Lower lobe of right lung (tissue), 2 donors: Measurements from ENCODE around the gene HELQ. TPM values are rescaled to one million over a fixed set of nuclear protein-coding genes. Genes with fewer than 3 reads are reported as not detected.
"Not testable (repeated sequence)": the region's sequence is repeated elsewhere in the genome, so short reads cannot be mapped to it uniquely, and the experiment has no call there.

Source experiments
- ATAC-seq, 2 donors: fragments of 200-7000 bp; cut with Tn5 transposase; one replicate each; pipeline ENCODE4 v1.9.1; 2020 to 2022; ENCODE audit warnings: mild to moderate bottlenecking in 2 of 2, moderate library complexity in 2 of 2
- DNase-seq: peaks from one replicate; pipeline ENCODE4 v3.0.0-alpha.2; 2020
- H3K27ac ChIP-seq: fragments of 200-600 bp; one replicate; pipeline ENCODE4 v1.8.0; 2022
- H3K27me3 ChIP-seq: fragments of 200-600 bp; one replicate; pipeline ENCODE4 v1.8.0; 2022; ENCODE audit warnings: low read depth
- H3K36me3 ChIP-seq: fragments of 200-600 bp; one replicate; pipeline ENCODE4 v1.8.0; 2022; ENCODE audit warnings: mild to moderate bottlenecking
- H3K4me1 ChIP-seq: fragments of 200-600 bp; one replicate; pipeline ENCODE4 v1.8.0; 2022
- H3K4me3 ChIP-seq: fragments of 200-600 bp; one replicate; pipeline ENCODE4 v1.8.0; 2022; ENCODE audit warnings: mild to moderate bottlenecking
- H3K9me3 ChIP-seq: fragments of 200-600 bp; one replicate; pipeline ENCODE4 v1.8.0; 2022
- intact Hi-C: fragments of 100-400 bp; cut with DNase I; formaldehyde crosslinking; loops from one replicate; pipeline ENCODE4 v1.11.0; 2022
- total RNA-seq: library from RNA; stranded (reverse); fragmentation: NEBNext Ultra II Directional; extraction: Animal tissue kit (Norgen Biotek cat#: 25700); gene quantifications from one replicate; pipeline ENCODE4 v1.2.1, GENCODE V29; 2021
- TF ChIP-seq, protein P1 (sequence below): fragments of 200-600 bp; IDR thresholded peaks from one replicate; pipeline ENCODE4 v1.8.0; 2022; ENCODE audit warnings: antibody characterized with exemption, mild to moderate bottlenecking
- donor health status: DM: no; HTN: yes; CAD: no; lungs with severe emphysema.

The HELQ gene
- total RNA-seq, 1 donor from 2014 or later: 18.8 TPM

GRCh38 chr4:83417566-83417965, 38.1 kb downstream of the HELQ start:
- Histone ChIP-seq H3K36me3 (peaks cover 85% of the 10 kb centered on the region), H3K4me1 (no peaks in the 10 kb centered on the region), H3K27me3 (no peaks in the 10 kb centered on the region), H3K9me3 (no peaks in the 10 kb centered on the region), H3K27ac (no peak overlapping the region), H3K4me3 (no peak overlapping the region)
- ATAC-seq: no peak
- DNase-seq: no peak
- TF ChIP-seq, protein P1, sequence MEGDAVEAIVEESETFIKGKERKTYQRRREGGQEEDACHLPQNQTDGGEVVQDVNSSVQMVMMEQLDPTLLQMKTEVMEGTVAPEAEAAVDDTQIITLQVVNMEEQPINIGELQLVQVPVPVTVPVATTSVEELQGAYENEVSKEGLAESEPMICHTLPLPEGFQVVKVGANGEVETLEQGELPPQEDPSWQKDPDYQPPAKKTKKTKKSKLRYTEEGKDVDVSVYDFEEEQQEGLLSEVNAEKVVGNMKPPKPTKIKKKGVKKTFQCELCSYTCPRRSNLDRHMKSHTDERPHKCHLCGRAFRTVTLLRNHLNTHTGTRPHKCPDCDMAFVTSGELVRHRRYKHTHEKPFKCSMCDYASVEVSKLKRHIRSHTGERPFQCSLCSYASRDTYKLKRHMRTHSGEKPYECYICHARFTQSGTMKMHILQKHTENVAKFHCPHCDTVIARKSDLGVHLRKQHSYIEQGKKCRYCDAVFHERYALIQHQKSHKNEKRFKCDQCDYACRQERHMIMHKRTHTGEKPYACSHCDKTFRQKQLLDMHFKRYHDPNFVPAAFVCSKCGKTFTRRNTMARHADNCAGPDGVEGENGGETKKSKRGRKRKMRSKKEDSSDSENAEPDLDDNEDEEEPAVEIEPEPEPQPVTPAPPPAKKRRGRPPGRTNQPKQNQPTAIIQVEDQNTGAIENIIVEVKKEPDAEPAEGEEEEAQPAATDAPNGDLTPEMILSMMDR: no peak
- intact Hi-C loops: no loop called here

- no peaks in the 10 kb centered on the region for H3K9me3 ChIP-seq
- no peaks in the 10 kb centered on the region for H3K27me3 ChIP-seq
- intact Hi-C loops: no loop called here
- no peaks in the 10 kb centered on the region for H3K4me1 ChIP-seq
- H3K27ac ChIP-seq: no peak overlapping the region
- DNase-seq (no peak), ATAC-seq (no peak)
- TF ChIP-seq, protein P1: no peak
- peaks cover 78% of the 10 kb centered on the region for H3K36me3 ChIP-seq
- H3K4me3 ChIP-seq: no peak overlapping the region
Measured at GRCh38 chr4:83413676-83414075, 41.9 kb downstream of the HELQ start.

- Histone ChIP-seq H3K4me1 (no peaks in the 10 kb centered on the region), H3K4me3 (no peak overlapping the region), H3K36me3 (peaks cover 46% of the 10 kb centered on the region), H3K9me3 (no peaks in the 10 kb centered on the region), H3K27ac (no peak overlapping the region), H3K27me3 (no peaks in the 10 kb centered on the region)
- DNase-seq (no peak), ATAC-seq (no peak)
- intact Hi-C loops: no loop called here
- TF ChIP-seq, protein P1: no peak
Measured at GRCh38 chr4:83408908-83409307, 46.7 kb downstream of the HELQ start.

DNA sequence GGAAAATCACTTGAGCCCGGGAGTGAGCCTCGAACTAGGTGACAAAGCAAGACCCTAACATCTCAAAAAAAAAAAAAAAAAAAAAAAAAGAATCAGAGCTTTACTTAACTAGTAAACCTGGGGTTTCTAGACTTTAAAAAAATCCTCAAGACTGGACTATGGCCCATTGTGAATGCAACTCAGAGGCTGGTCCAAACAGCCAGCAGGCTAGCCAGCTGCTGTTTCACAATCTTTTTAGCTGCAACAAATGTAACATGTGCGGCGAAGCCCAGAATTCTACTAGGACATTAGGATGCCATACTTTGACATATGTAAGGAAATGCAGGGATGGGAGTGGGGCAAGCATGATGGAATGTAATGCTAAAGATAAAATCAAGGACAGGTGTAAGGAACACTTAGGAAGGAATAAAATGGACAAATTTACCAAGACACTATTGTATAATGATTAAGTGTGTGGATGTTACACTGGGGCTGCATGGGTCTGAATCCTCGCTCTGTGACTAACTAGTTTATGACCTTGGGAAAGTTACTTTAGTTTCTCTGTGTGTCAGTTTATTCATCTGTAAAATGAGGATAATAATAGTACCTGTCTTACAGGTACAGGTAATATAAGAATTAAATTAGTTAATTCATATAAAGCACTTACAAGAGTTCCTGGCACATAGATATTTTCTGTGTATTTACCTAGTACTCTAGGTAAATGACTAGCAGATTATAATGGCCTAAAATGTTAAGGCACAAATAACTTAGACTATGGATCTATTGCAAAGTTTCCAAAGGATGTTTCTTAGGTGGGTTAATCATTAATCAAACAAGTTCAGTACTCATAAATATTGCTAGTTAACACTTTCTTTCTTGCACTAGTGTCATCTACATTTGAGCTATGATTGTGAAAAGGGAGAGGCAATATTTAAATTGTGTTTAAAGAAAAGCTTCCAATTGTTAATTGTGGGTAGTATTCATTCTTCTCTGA, 49.5 kb downstream of the HELQ start:
- ATAC-seq: no peak

DNA sequence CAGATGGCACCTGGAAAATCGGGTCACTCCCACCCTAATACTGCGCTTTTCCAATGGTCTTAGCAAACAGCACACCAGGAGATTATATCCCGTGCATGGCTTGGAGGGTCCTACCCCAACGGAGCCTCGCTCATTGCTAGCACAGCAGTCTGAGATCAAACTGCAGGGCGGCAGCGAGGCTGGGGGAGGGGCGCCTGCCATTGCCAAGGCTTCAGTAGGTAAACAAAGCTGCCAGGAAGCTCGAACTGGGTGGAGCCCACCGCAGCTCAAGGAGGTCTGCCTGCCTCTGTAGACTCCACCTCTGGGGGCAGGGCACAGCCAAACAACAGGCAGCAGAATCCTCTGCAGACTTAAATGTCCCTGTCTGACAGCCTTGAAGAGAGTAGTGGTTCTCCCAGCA, 57.5 kb downstream of the HELQ start:
- H3K27ac ChIP-seq, H3K27me3 ChIP-seq, ATAC-seq, H3K4me1 ChIP-seq, DNase-seq, H3K36me3 ChIP-seq, H3K4me3 ChIP-seq, H3K9me3 ChIP-seq, intact Hi-C loops: not testable (repeated sequence)

More for the DNA sequence above, 49.5 kb downstream of the HELQ start:
- H3K4me3 ChIP-seq: no peak overlapping the region
- no peaks in the 10 kb centered on the region for H3K9me3 ChIP-seq
- peaks cover 24% of the 10 kb centered on the region for H3K36me3 ChIP-seq
- intact Hi-C loops: no loop called here
- TF ChIP-seq, protein P1: no peak
- H3K4me1 ChIP-seq: no peaks in the 10 kb centered on the region
- H3K27me3 ChIP-seq: no peaks in the 10 kb centered on the region
- DNase-seq: no peak
- no peak overlapping the region for H3K27ac ChIP-seq

DNA sequence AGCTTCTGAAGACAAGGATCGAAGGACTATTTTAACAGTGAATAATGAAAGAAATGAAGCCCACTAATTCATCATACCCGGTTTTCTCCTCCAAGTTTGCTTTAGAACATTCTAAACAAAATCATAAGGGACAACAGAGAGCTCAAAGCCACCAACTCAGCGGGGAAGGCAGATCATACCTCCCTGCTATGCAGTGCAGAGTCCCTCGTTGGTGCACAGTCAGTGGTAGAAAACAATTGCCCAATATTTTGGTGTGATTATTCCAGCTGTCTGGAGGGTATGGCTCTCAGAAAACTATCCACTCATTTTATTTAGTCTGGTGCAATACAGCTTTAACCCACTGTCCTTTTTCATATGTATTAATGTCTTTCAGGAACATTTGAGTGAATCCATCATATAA, 61.7 kb downstream of the HELQ start:
- Histone ChIP-seq H3K27me3 (no peaks in the 10 kb centered on the region), H3K9me3 (no peaks in the 10 kb centered on the region), H3K27ac (no peak overlapping the region), H3K4me1 (no peaks in the 10 kb centered on the region), H3K36me3 (no peaks in the 10 kb centered on the region), H3K4me3 (no peak overlapping the region)
- ATAC-seq: no peak
- no peak for DNase-seq
- intact Hi-C loops: no loop called here
- TF ChIP-seq, protein P1: no peak
